HepG2 (cell line): Measurements from ENCODE around the gene PLK2. TPM values are rescaled to one million over a fixed set of nuclear protein-coding genes. Genes with fewer than 3 reads are reported as not detected.

ENCODE experiments used
- ATAC-seq: fragments of 200-7000 bp; cut with Tn5 transposase; 3 replicates; pipeline ENCODE4 v1.9.1; 2020; ENCODE audit warnings: mild to moderate bottlenecking, moderate library complexity
- BruUV-seq: library from RNA; stranded (reverse); fragments of 400-500 nt; replicated peaks from 2 replicates; lab custom pipeline; 2021; lab: Mats Ljungman, UMichigan
- CTCF ChIA-PET: fragments of 300-600 bp; formaldehyde crosslinking; extraction: SDS; loops from one replicate; lab custom pipeline; 2021; ENCODE audit warnings: low total read pairs, inconsistent platforms, low intra/inter-chr PET ratio; lab: Yijun Ruan, JAX
- POLR2A ChIA-PET: fragments of 350-600 bp; sonication (Branson Sonifier 250); formaldehyde crosslinking; loops from one replicate; lab custom pipeline; 2020; ENCODE audit warnings: antibody characterized with exemption, inconsistent platforms; lab: Yijun Ruan, JAX
- DNase-seq: peaks from one replicate; pipeline ENCODE4 v3.0.0-alpha.2; 2015; ENCODE audit warnings: low spot score
- FAIRE-seq: peaks from 3 replicates; lab custom pipeline; 2011; peaks lifted over from hg19 to GRCh38; lab: Jason Lieb, UNC
- H2AFZ ChIP-seq: one replicate; pipeline ENCODE4 v1.6.1; 2011; ENCODE audit warnings: low read length, inconsistent platforms
- H3K27ac ChIP-seq: fragments of 300-600 bp; 3 replicates; pipeline ENCODE4 v1.8.0; 2011; ENCODE audit warnings: mixed run types, mild to moderate bottlenecking, mixed read lengths, low read length, inconsistent platforms; ENCODE audit not compliant: insufficient read depth; ENCODE audit errors: extremely low read length
- H3K27me3 ChIP-seq, 2 experiments: fragments of 200-600 bp in 1 of 2; 2 replicates in 1 of 2; 3 replicates in 1 of 2; pipeline versions ENCODE4 v1.6.0 to v1.8.0; 2011; ENCODE audit warnings: low read length in 2 of 2, mild to moderate bottlenecking in 2 of 2, moderate library complexity in 2 of 2, inconsistent platforms in 1 of 2; ENCODE audit not compliant: insufficient read depth in 2 of 2, control insufficient read depth in 1 of 2
- H3K36me3 ChIP-seq, 2 experiments: fragments of 200-600 bp in 1 of 2; replicated peaks in 1 of 2; 2 replicates in 1 of 2; 3 replicates in 1 of 2; pipeline versions ENCODE4 v1.5.1 to v1.8.0; 2011; ENCODE audit warnings: low read length in 2 of 2, inconsistent platforms in 1 of 2; ENCODE audit not compliant: insufficient read depth in 2 of 2, control insufficient read depth in 1 of 2
- H3K4me1 ChIP-seq: 2 replicates; pipeline ENCODE4 v1.5.1; 2012; ENCODE audit warnings: low read length, inconsistent platforms; ENCODE audit not compliant: insufficient read depth
- H3K4me2 ChIP-seq: 2 replicates; pipeline ENCODE4 v1.6.0; 2011; ENCODE audit warnings: low read depth, low read length, inconsistent platforms
- H3K4me3 ChIP-seq, 3 experiments: fragments of 200-600 bp in 1 of 3; sonication (generic), shearing (Covaris generic) in 1 of 3; replicated peaks in 1 of 3; 2 replicates each; pipeline ENCODE4 v1.5.1; 2011 to 2016; ENCODE audit warnings: low read length in 3 of 3, inconsistent platforms in 2 of 3, low read depth in 2 of 3, mild to moderate bottlenecking in 2 of 3, control low read depth in 1 of 3, mixed read lengths in 1 of 3; ENCODE audit not compliant: insufficient read depth in 1 of 3
- H3K79me2 ChIP-seq: one replicate; pipeline ENCODE4 v1.6.1; 2011; ENCODE audit warnings: low read length, inconsistent platforms; ENCODE audit not compliant: insufficient read depth
- H3K9ac ChIP-seq: 2 replicates; pipeline ENCODE4 v1.6.0; 2011; ENCODE audit warnings: mild to moderate bottlenecking, low read depth, low read length, inconsistent platforms; ENCODE audit not compliant: insufficient read depth
- H3K9me3 ChIP-seq: 2 replicates; pipeline ENCODE4 v1.5.1; 2012; ENCODE audit warnings: mild to moderate bottlenecking, low read length
- H4K20me1 ChIP-seq: 2 replicates; pipeline ENCODE4 v1.6.0; 2011; ENCODE audit warnings: inconsistent platforms, mild to moderate bottlenecking, low read length, moderate library complexity; ENCODE audit not compliant: insufficient read depth
- CBX2 ChIP-seq, 2 experiments: fragments of 200-600 bp in 1 of 2; sonication (generic); formaldehyde crosslinking in 1 of 2; IDR thresholded peaks; 2 replicates each; pipeline versions ENCODE4 v1.7.0 to v1.8.1; 2018 to 2022; ENCODE audit warnings: low read depth in 2 of 2, low read length in 1 of 2, mild to moderate bottlenecking in 1 of 2, missing genetic modification reagents in 1 of 2
- HDAC1 ChIP-seq: sonication (generic); formaldehyde crosslinking; IDR thresholded peaks from 2 replicates; pipeline ENCODE4 v1.5.1; 2020; ENCODE audit warnings: mild to moderate bottlenecking, missing genetic modification reagents
- KLF15 ChIP-seq: sonication (generic); formaldehyde crosslinking; IDR thresholded peaks from 2 replicates; pipeline ENCODE4 v1.8.1; 2023; ENCODE audit warnings: borderline replicate concordance, mild to moderate bottlenecking, inconsistent platforms, missing genetic modification reagents, mixed read lengths
- NR3C1 ChIP-seq: sonication (generic); formaldehyde crosslinking; IDR thresholded peaks from 2 replicates; pipeline ENCODE4 v1.4.0; 2020; ENCODE audit warnings: missing genetic modification reagents
- REL ChIP-seq: sonication (generic); formaldehyde crosslinking; conservative IDR thresholded peaks from 2 replicates; pipeline ENCODE4 v1.8.0; 2022; ENCODE audit warnings: mild to moderate bottlenecking, missing genetic modification reagents, moderate library complexity
- SNAPC2 ChIP-seq: sonication (generic); formaldehyde crosslinking; IDR thresholded peaks from 2 replicates; pipeline ENCODE4 v1.8.1; 2022; ENCODE audit warnings: mild to moderate bottlenecking, missing genetic modification reagents
- SP1 ChIP-seq, 2 experiments: fragments of 450-650 bp in 1 of 2; sonication (generic) in 1 of 2; formaldehyde crosslinking in 1 of 2; IDR thresholded peaks; 2 replicates each; pipeline versions ENCODE4 v1.4.0 to v1.6.1; 2016 to 2020; ENCODE audit warnings: missing genetic modification reagents in 1 of 2
- ZNF274 ChIP-seq: sonication (generic); formaldehyde crosslinking; IDR thresholded peaks from 2 replicates; pipeline ENCODE4 v1.5.1; 2020; ENCODE audit warnings: mild to moderate bottlenecking, missing genetic modification reagents
- ZNF296 ChIP-seq: sonication (generic); formaldehyde crosslinking; conservative IDR thresholded peaks from 2 replicates; pipeline ENCODE4 v1.5.0; 2020; ENCODE audit warnings: mild to moderate bottlenecking, missing genetic modification reagents
- ZNF589 ChIP-seq: sonication (generic); formaldehyde crosslinking; conservative IDR thresholded peaks from 2 replicates; pipeline ENCODE4 v1.8.0; 2022; ENCODE audit warnings: mild to moderate bottlenecking, moderate library complexity, missing genetic modification reagents
- WGBS: methylation state at CpG from one replicate; pipeline ENCODE4 v1.1.6; 2017; ENCODE audit warnings: low lambda C conversion rate; 5-methylcytosine and 5-hydroxymethylcytosine counted together
- in situ Hi-C: cut with HindIII; loops from 2 replicates; pipeline ENCODE4 v1.10.0; 2017; ENCODE audit warnings: low pct_unique_long_range_greater_than_20kb; ENCODE audit not compliant: extremely low pct_ligation_motif_present
- intact Hi-C: fragments of 100-400 bp; cut with micrococcal nuclease; formaldehyde crosslinking; loops from one replicate; pipeline ENCODE4 v1.10.0; 2022; ENCODE audit not compliant: unreplicated experiment
- polyA plus RNA-seq, 8 experiments: library from polyadenylated mRNA; depleted of rRNA in 3 of 8; stranded (reverse) in 7 of 8; unstranded in 1 of 8; fragments of >200 nt; fragmentation: Illumina TruSeq in 4 of 8; extraction: Trizol in 4 of 8; gene quantifications; 2 replicates each; pipeline versions ENCODE4 v1.2.1 to v1.2.3, GENCODE V29; 2011 to 2016; ENCODE audit warnings: low read depth in 4 of 8, missing spikeins in 1 of 8, mixed read lengths in 1 of 8; ENCODE audit not compliant: insufficient read depth in 1 of 8
- total RNA-seq, 5 experiments: library from RNA; depleted of rRNA; stranded (reverse); fragments of >200 nt; fragmentation: Illumina TruSeq; extraction: Trizol; gene quantifications; 2 replicates each; pipeline ENCODE4 v1.2.3, GENCODE V29; 2016; ENCODE audit warnings: low read depth in 1 of 5
- TF ChIP-seq, protein P1 (sequence below): sonication (generic); formaldehyde crosslinking; IDR thresholded peaks from 2 replicates; pipeline ENCODE4 v1.5.1; 2020; ENCODE audit warnings: mild to moderate bottlenecking, moderate library complexity, missing genetic modification reagents
- TF ChIP-seq, protein P2 (sequence below): sonication (generic); formaldehyde crosslinking; IDR thresholded peaks from 2 replicates; pipeline ENCODE4 v1.8.0; 2022; ENCODE audit warnings: mild to moderate bottlenecking, missing genetic modification reagents
- TF ChIP-seq, protein P3 (sequence below): sonication (generic); formaldehyde crosslinking; IDR thresholded peaks from 2 replicates; pipeline ENCODE4 v1.5.0; 2020; ENCODE audit warnings: mild to moderate bottlenecking, missing genetic modification reagents, borderline replicate concordance
- TF ChIP-seq, protein P4 (sequence below): sonication (generic); formaldehyde crosslinking; IDR thresholded peaks from 2 replicates; pipeline ENCODE4 v1.5.0; 2020; ENCODE audit warnings: missing genetic modification reagents

The PLK2 gene
- total and polyA plus RNA-seq, 2 of the 13 experiments (the other 11 are each of a cell fraction or from before 2014, with no cell fraction given) = 9.6 to 29.6 TPM

DNA sequence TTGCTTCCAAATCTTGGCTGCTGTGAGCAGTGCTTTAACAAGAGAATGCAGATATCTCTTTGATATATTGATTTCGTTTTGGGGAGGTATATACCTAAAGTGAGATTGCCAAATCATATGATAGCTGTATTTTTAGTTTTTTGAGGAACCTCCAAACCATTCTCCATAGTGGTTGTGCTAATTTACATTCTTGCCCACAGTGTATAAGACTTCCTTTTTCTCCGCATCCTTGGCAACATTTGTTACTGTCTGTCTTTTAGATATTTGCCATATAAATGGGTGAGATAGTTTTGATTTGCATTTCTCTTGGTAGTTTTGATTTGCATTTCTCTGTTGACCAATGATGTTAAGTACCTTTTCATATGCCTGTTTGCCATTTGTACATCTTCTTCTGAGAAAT, 10.0 kb upstream of the PLK2 start (continued):
- TF ChIP-seq, protein P1, sequence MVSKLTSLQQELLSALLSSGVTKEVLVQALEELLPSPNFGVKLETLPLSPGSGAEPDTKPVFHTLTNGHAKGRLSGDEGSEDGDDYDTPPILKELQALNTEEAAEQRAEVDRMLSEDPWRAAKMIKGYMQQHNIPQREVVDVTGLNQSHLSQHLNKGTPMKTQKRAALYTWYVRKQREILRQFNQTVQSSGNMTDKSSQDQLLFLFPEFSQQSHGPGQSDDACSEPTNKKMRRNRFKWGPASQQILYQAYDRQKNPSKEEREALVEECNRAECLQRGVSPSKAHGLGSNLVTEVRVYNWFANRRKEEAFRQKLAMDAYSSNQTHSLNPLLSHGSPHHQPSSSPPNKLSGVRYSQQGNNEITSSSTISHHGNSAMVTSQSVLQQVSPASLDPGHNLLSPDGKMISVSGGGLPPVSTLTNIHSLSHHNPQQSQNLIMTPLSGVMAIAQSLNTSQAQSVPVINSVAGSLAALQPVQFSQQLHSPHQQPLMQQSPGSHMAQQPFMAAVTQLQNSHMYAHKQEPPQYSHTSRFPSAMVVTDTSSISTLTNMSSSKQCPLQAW (CRISPR knock-in tag) = no peak
- no peak for TF ChIP-seq HDAC1
- TF ChIP-seq, protein P2, sequence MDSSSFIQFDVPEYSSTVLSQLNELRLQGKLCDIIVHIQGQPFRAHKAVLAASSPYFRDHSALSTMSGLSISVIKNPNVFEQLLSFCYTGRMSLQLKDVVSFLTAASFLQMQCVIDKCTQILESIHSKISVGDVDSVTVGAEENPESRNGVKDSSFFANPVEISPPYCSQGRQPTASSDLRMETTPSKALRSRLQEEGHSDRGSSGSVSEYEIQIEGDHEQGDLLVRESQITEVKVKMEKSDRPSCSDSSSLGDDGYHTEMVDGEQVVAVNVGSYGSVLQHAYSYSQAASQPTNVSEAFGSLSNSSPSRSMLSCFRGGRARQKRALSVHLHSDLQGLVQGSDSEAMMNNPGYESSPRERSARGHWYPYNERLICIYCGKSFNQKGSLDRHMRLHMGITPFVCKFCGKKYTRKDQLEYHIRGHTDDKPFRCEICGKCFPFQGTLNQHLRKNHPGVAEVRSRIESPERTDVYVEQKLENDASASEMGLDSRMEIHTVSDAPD (CRISPR knock-in tag) = no peak
- no peak for TF ChIP-seq NR3C1 (CRISPR knock-in tag)
- no peak for TF ChIP-seq CBX2 (IDR thresholded peaks at IDR 0.05; ENCODE audit: low read depth, low read length)
- TF ChIP-seq CBX2 (CRISPR knock-in tag; IDR thresholded peaks at IDR 0.05; ENCODE audit: low read depth) = no peak
- no peak for TF ChIP-seq ZNF296
- TF ChIP-seq ZNF589 (CRISPR knock-in tag) = no peak
- TF ChIP-seq SNAPC2 (CRISPR knock-in tag) = no peak
- no peak for TF ChIP-seq ZNF274 (CRISPR knock-in tag)

DNA sequence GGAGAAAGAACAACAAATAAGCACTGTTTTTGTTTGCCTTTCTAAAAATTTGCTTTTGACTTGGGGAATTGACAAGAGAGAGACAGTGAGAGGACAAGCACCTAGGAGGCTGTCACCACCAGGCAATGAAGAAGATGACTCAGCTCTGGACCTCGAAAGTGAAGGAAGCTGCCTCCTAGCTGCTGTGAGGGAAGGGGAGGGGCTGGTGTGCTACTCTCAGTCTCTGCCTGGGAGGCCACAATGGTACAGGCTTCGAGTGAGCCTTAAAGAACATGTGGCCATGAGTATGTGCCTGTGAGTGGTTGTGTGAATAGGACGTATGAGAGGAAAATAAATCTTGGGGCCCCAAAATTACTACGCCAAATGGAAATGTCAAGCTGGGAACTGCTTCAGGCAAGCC, 7.1 kb upstream of the PLK2 start:
- no peaks in the 10 kb centered on the region for H3K79me2 ChIP-seq
- no peak overlapping the region for H3K4me3 ChIP-seq
- H3K27ac ChIP-seq = no peak overlapping the region
- CTCF ChIA-PET = no interaction called here
- no peaks in the 10 kb centered on the region for H3K27me3 ChIP-seq
- BruUV-seq = no TSS peak
- H3K4me1 ChIP-seq = peaks cover 8% of the 10 kb centered on the region
- ATAC-seq = no peak; the same call in 2 of the 3 replicates
- H3K9ac ChIP-seq = no peak overlapping the region
- DNase-seq = no peak
- FAIRE-seq = no peak
- no peaks in the 10 kb centered on the region for H4K20me1 ChIP-seq
- intact Hi-C loops = no loop called here
- TF ChIP-seq, protein P3, sequence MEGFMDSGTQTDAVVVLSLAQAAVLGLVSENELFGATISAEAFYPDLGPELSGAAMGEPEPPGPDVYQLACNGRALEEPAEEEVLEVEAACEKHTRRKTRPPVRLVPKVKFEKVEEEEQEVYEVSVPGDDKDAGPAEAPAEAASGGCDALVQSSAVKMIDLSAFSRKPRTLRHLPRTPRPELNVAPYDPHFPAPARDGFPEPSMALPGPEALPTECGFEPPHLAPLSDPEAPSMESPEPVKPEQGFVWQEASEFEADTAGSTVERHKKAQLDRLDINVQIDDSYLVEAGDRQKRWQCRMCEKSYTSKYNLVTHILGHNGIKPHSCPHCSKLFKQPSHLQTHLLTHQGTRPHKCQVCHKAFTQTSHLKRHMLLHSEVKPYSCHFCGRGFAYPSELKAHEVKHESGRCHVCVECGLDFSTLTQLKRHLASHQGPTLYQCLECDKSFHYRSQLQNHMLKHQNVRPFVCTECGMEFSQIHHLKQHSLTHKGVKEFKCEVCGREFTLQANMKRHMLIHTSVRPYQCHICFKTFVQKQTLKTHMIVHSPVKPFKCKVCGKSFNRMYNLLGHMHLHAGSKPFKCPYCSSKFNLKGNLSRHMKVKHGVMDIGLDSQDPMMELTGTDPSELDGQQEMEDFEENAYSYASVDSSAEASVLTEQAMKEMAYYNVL = no peak
- TF ChIP-seq, protein P4, sequence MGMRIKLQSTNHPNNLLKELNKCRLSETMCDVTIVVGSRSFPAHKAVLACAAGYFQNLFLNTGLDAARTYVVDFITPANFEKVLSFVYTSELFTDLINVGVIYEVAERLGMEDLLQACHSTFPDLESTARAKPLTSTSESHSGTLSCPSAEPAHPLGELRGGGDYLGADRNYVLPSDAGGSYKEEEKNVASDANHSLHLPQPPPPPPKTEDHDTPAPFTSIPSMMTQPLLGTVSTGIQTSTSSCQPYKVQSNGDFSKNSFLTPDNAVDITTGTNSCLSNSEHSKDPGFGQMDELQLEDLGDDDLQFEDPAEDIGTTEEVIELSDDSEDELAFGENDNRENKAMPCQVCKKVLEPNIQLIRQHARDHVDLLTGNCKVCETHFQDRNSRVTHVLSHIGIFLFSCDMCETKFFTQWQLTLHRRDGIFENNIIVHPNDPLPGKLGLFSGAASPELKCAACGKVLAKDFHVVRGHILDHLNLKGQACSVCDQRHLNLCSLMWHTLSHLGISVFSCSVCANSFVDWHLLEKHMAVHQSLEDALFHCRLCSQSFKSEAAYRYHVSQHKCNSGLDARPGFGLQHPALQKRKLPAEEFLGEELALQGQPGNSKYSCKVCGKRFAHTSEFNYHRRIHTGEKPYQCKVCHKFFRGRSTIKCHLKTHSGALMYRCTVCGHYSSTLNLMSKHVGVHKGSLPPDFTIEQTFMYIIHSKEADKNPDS (CRISPR knock-in tag) = no peak
- TF ChIP-seq KLF15 (no peak), SP1 (IDR thresholded peaks at IDR 0.05) (no peak), SP1 (CRISPR knock-in tag; IDR thresholded peaks at IDR 0.05) (no peak), REL (CRISPR knock-in tag) (no peak)
- TF ChIP-seq, all 625 proteins: peak for 0
- POLR2A ChIA-PET = no interaction called here
- in situ Hi-C loops = loop anchor here (10.0 to 25.0 kb wide), 2 partner anchors 812 to 955 kb away; no protein-coding TSS in a partner anchor
- WGBS = 41% methylated on average over 4 of the region's 4 CpGs
- Histone ChIP-seq H3K9me3 (no peaks in the 10 kb centered on the region), H3K36me3 (no peaks in the 10 kb centered on the region), H3K4me2 (no peak overlapping the region), H2AFZ (no peak overlapping the region)
